Mesodermal cell (in vitro differentiated cells): ENCODE data around the gene CYTH1.
"Not testable (repeated sequence)": the region's sequence is repeated elsewhere in the genome, so short reads cannot be mapped to it uniquely, and the experiment has no call there.

Experiments
- H3K27ac ChIP-seq: 2 replicates; pipeline ENCODE4 v1.7.0; 2013; ENCODE audit warnings: mild to moderate bottlenecking, low read depth, low read length, moderate library complexity; ENCODE audit not compliant: severe bottlenecking
- H3K36me3 ChIP-seq: 2 replicates; pipeline ENCODE4 v1.7.1; 2013; ENCODE audit warnings: mild to moderate bottlenecking, low read length, moderate library complexity; ENCODE audit not compliant: control insufficient read depth, insufficient read depth
- H3K4me1 ChIP-seq: one replicate; pipeline ENCODE4 v1.7.1; 2013; ENCODE audit warnings: mild to moderate bottlenecking, low read length; ENCODE audit not compliant: insufficient read depth, control insufficient read depth, poor library complexity, severe bottlenecking
- H3K4me3 ChIP-seq: 2 replicates; pipeline ENCODE4 v1.7.0; 2013; ENCODE audit warnings: low read length, control low read depth, mild to moderate bottlenecking; ENCODE audit not compliant: insufficient read depth, poor library complexity, severe bottlenecking; ENCODE audit errors: extremely low read depth
- H3K9me3 ChIP-seq: 2 replicates; pipeline ENCODE4 v1.7.1; 2013; ENCODE audit warnings: mild to moderate bottlenecking, low read length, moderate library complexity; ENCODE audit not compliant: control insufficient read depth
- WGBS, 2 experiments: methylation state at CpG; one replicate each; pipeline ENCODE4 v1.1.5; 2013; ENCODE audit warnings: missing lambda C conversion rate in 2 of 2; ENCODE audit not compliant: insufficient coverage in 2 of 2; 5-methylcytosine and 5-hydroxymethylcytosine counted together

Gene CYTH1

GRCh38 chr17:78677303-78678221 is 104.5 kb downstream of the CYTH1 start:
- Histone ChIP-seq H3K36me3 (peaks cover 54% of the 10 kb centered on the region), H3K4me3 (no peak overlapping the region), H3K4me1 (peaks cover 21% of the 10 kb centered on the region), H3K27ac (no peak overlapping the region), H3K9me3 (no peaks in the 10 kb centered on the region)
- WGBS, 2 experiments, result 91 to 94% methylated on average over 24 to 25 of the region's 25 CpGs

DNA sequence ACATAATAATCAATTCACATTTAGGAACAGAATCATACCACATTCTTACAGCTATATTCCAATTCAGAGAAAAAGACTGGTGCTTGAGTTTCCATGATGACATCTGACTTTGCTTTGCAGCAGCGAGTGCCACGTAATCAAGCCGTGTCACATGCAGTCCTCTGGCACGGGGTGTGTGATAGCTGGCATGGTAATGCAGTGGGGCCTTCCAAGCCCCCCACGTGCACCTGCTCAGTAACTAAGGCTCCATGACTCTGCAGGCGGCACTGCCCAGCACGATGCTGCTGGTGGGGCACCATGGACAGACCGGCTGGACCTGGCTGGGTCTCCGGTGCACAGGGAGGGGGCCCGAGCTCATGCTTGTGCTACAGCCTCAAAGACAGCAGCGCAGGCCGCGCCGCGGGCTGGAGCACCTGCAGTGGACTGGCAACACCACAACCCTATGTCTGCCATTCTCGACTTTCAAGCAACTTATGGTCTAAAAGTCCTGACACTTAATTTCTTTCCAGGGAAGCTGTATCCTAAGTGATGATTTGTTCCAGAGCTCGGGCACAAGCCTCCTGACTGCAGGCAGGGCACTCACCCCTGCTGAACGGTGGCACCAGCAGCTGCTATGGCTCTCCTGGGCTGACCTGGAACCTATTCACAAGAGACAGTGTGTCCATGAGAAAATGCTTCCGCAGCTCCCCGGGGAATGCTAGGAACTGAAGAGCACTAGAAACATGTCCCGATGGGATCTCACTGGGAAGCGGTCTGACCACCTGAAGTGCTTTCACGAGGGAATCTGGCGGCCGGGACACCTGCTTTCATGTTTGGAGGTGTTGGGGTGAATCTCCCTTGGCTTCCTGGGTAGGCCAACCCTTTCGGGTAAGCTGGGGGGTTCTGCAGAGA is 105.4 kb downstream of the CYTH1 start:
- H3K9me3 ChIP-seq, result no peaks in the 10 kb centered on the region
- H3K36me3 ChIP-seq, result peaks cover 59% of the 10 kb centered on the region
- H3K4me1 ChIP-seq, result peaks cover 21% of the 10 kb centered on the region
- H3K4me3 ChIP-seq, result no peak overlapping the region
- no peak overlapping the region for H3K27ac ChIP-seq
- 93 to 95% methylated on average over 24 to 26 of the region's 26 CpGs for WGBS, 2 experiments

DNA sequence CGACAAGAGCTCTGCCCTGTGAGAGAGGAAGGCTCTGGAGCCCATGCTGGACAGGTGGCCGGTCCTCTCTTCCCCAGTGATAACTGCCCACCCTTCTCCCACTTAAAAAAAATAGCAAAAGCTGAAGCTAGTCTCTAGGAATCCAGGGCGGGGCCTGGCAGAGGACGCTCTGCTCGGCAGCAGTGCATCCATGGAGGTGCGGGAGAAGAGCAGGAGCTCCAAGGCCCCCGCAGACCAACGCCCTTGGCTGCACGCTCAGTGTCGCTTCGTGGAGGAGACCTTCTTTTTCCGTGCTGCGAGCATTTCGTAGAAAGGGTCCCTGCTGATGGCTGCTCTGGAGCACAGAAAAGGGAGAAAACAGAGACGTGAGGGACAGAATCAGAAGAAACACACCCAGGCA is 106.2 kb downstream of the CYTH1 start:
- Histone ChIP-seq H3K27ac (no peak overlapping the region), H3K36me3 (peaks cover 59% of the 10 kb centered on the region), H3K9me3 (no peaks in the 10 kb centered on the region), H3K4me3 (no peak overlapping the region), H3K4me1 (peaks cover 13% of the 10 kb centered on the region)
- 94 to 95% methylated on average over 12 to 15 of the region's 15 CpGs for WGBS, 2 experiments

- peaks cover 7% of the 10 kb centered on the region for H3K4me1 ChIP-seq
- 96 to 97% methylated on average over 14 to 16 of the region's 17 CpGs for WGBS, 2 experiments
- no peak overlapping the region for H3K27ac ChIP-seq
- H3K9me3 ChIP-seq, result no peaks in the 10 kb centered on the region
- H3K36me3 ChIP-seq, result peaks cover 59% of the 10 kb centered on the region
- H3K4me3 ChIP-seq, result no peak overlapping the region
These were observed 106.8 kb downstream of the CYTH1 start for GRCh38 chr17:78675316-78675616.

DNA sequence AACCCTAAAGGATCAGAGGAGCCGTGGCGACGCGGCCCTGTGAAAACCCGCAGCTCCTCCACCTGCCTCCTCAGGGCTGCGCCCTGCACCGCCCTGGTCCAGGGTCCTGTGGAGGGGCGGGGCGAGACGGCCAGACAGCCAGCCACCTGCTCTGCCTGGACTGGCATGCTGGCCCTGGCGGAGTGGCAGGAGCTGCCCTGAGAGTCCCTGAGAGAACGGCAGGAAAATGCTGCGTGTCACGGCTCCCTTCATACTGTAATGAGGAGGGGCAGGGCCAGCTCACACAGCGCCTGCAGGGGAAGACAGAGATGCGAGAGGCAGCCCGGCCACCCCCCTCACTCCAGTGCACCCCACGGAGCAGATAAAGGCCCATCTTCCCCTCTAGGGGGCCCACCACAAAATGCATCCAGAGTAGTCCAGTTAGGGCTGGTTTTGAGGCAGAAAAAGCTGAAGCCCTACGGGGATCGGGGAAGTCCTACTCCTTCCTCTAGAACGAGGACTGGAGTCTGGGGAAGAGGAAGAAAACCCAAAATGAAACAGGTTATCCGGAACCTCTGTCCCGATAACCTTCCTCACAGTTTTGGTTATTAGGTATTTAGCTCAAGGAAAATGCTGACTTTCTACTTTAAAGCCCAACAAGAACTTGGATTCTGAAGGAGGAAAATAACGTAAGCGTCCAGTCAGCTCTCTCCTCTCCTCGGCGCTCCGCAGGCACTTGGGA is 107.3 kb downstream of the CYTH1 start:
- WGBS, 2 experiments, result 87 to 89% methylated on average over 22 to 26 of the region's 28 CpGs
- H3K27ac ChIP-seq, result no peak overlapping the region
- no peaks in the 10 kb centered on the region for H3K9me3 ChIP-seq
- H3K4me3 ChIP-seq, result no peak overlapping the region
- H3K36me3 ChIP-seq, result peaks cover 56% of the 10 kb centered on the region
- peaks cover 2% of the 10 kb centered on the region for H3K4me1 ChIP-seq

DNA sequence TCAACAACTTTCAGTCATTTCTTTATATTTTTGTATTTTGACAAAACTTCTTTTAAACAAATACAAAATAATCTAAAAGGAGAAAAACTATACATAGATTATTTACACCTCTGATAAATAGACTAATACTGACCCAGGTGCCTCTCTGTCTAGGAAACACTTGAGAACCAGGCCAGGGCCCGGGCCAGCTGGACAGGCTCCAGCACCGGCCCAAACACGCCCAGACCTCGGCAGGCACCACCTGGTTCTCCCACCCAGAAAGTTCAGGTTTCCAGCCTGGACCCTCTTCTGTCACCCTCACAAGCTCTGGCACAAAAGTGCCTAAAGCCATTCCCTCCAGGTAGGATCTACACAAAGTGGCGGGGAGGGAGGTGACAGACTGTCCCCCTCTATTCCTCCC is 107.9 kb downstream of the CYTH1 start:
- H3K4me3 ChIP-seq, result no peak overlapping the region
- peaks cover 50% of the 10 kb centered on the region for H3K36me3 ChIP-seq

GRCh38 chr17:78673395-78673794 is 108.7 kb downstream of the CYTH1 start:
- Histone ChIP-seq H3K4me3 (no peak overlapping the region), H3K36me3 (peaks cover 43% of the 10 kb centered on the region), H3K9me3 (no peaks in the 10 kb centered on the region), H3K4me1 (no peaks in the 10 kb centered on the region), H3K27ac (no peak overlapping the region)
- 98 to 99% methylated on average over 5 to 7 of the region's 7 CpGs for WGBS, 2 experiments

More for the DNA sequence above, 107.9 kb downstream of the CYTH1 start:
- WGBS, 2 experiments, result 94 to 100% methylated on average over 4 of the region's 5 CpGs
- Histone ChIP-seq H3K4me1 (no peaks in the 10 kb centered on the region), H3K9me3 (no peaks in the 10 kb centered on the region), H3K27ac (no peak overlapping the region)

DNA sequence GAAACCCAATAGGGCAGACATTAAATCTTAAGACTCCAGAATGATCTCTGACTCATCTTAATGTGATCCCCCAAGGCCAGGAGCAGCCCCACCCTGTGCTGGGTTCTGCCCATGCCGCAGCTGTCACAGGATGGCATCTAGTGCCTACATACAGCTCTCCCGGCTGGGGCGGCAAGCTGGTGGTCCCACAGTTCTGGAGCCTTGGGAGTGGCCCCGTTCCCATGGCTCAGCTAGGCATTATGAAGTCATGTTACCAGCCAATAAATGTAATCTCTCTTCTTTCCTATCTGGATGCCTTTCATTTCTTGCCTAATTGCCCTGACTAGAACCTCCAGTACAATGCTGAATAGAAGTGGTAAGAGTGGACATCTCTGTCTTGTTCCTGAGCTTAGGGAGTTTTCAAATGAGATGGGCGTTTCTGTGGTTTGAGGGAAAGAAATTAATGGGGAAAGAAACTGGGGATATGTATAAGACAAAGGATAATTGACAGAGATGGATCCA is 109.2 kb downstream of the CYTH1 start:
- 97 to 100% methylated on average over 4 to 5 of the region's 5 CpGs for WGBS, 2 experiments
- no peaks in the 10 kb centered on the region for H3K4me1 ChIP-seq
- no peak overlapping the region for H3K4me3 ChIP-seq
- H3K36me3 ChIP-seq, result peaks cover 39% of the 10 kb centered on the region
- H3K9me3 ChIP-seq, result no peaks in the 10 kb centered on the region
- H3K27ac ChIP-seq, result no peak overlapping the region

DNA sequence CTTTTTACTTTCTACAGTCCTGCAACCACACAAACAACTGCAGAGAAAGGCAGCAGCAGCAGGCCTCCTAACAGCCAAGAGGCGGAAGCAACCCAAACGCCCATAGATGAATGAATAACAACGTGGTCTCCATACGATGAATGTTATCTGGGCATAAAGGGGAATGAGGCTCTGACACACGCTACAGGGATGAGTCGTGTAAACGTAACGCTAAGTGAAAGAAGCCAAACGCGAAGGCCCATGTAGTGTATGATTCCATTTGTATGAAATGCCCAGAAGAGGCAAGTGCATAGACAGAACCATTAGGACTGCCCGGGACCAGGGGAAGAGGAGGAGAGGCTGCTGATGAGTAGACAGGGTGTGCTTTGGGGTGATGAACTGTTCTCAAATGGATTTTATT is 110.1 kb downstream of the CYTH1 start:
- Histone ChIP-seq H3K9me3 (no peaks in the 10 kb centered on the region), H3K4me3 (no peak overlapping the region), H3K27ac (no peak overlapping the region), H3K4me1 (no peaks in the 10 kb centered on the region), H3K36me3 (peaks cover 30% of the 10 kb centered on the region)
- 95 to 98% methylated on average over 11 of the region's 11 CpGs for WGBS, 2 experiments

- WGBS, 2 experiments, result 53 to 94% methylated on average over 2 of the region's 3 CpGs
- H3K4me3 ChIP-seq, H3K27ac ChIP-seq, H3K9me3 ChIP-seq, H3K4me1 ChIP-seq: not testable (repeated sequence)
- peaks cover 27% of the 10 kb centered on the region for H3K36me3 ChIP-seq
These were observed 110.4 kb downstream of the CYTH1 start for GRCh38 chr17:78671726-78672001.
